ENCODE measurements around the gene CORIN.

- TF ChIP-seq, protein P1, sequence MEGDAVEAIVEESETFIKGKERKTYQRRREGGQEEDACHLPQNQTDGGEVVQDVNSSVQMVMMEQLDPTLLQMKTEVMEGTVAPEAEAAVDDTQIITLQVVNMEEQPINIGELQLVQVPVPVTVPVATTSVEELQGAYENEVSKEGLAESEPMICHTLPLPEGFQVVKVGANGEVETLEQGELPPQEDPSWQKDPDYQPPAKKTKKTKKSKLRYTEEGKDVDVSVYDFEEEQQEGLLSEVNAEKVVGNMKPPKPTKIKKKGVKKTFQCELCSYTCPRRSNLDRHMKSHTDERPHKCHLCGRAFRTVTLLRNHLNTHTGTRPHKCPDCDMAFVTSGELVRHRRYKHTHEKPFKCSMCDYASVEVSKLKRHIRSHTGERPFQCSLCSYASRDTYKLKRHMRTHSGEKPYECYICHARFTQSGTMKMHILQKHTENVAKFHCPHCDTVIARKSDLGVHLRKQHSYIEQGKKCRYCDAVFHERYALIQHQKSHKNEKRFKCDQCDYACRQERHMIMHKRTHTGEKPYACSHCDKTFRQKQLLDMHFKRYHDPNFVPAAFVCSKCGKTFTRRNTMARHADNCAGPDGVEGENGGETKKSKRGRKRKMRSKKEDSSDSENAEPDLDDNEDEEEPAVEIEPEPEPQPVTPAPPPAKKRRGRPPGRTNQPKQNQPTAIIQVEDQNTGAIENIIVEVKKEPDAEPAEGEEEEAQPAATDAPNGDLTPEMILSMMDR (IDR thresholded peaks at IDR 0.05; ENCODE audit: borderline replicate concordance, extremely low read depth, low read length, poor library complexity, severe bottlenecking), result no peak
- no peak for TF ChIP-seq EZH2 (IDR thresholded peaks at IDR 0.05; ENCODE audit: borderline replicate concordance, low read depth, low read length, severe bottlenecking)
Observed at GRCh38 chr4:47619691-47620090, 218.2 kb downstream of the CORIN start.

All from DND-41 (cell line).